ENCODE results near the gene TAP2.

GRCh38 chr6:32799740-32800139, 38.8 kb downstream of the TAP2 start:
- TF ChIP-seq POLR2A (IDR thresholded peaks at IDR 0.05) (no peak), CTCF (IDR thresholded peaks at IDR 0.05) (no peak)

Measured in prostate gland (tissue), 2 donors.